ENCODE data around the gene TNIP1.

TNIP1 gene

DNA sequence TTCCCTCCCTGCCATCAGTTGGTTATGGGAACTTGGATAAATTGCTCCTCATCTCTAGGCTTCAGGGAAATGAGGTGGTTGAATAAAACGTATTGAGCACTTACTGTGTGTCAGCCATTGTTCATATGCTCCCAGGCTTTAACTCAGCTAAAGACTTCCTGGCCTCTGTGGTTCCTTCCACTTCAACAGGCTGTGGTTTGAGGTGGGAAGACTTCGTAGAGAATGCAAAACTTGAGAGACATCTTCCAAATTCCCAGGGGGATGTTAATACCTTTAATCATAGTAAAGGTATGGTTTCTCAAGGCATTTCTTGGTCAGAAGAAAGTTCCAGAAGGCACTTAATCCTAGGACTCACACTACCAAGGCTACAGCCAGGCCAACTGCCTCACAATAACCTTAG lies 62.0 kb downstream of the TNIP1 start:
- DNase-seq: no peak

GRCh38 chr5:151017897-151018296 lies 62.9 kb downstream of the TNIP1 start:
- no peak for DNase-seq

GRCh38 chr5:151016700-151017099 lies 64.1 kb downstream of the TNIP1 start:
- no peak for DNase-seq

DNA sequence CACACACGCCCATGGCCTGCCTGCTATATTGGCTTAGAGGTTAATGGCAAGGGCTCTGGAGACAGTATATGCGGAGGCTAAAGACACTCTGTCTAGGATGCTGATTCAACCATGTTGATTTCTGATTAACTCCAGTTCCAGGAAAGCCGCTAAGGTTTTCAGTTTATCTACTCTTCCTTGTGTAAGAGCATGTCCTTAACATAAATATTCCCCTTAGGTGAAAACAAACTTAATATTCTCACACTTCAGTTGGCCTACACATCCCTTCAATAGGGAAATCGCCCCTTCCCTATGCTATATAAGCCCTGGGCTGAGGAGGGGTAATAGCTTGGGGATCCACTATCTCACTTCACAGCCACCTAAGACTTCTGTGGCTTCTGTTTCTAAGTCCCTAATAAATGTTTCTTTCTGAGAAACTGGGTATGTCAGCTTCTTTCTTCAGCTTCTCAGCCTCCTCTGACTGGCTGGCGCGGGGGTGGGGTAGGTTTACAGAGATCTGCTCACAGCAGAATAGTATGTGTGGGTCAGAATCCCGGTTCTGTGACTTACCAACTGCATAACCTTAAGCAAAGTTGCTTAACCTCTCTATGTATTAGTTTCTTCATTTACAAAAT lies 64.8 kb downstream of the TNIP1 start:
- DNase-seq: no peak

- no peak for DNase-seq
Measured at GRCh38 chr5:151014680-151015343, 66.0 kb downstream of the TNIP1 start.

- no peak for DNase-seq
Measured at GRCh38 chr5:151012862-151013261, 68.0 kb downstream of the TNIP1 start.

DNA sequence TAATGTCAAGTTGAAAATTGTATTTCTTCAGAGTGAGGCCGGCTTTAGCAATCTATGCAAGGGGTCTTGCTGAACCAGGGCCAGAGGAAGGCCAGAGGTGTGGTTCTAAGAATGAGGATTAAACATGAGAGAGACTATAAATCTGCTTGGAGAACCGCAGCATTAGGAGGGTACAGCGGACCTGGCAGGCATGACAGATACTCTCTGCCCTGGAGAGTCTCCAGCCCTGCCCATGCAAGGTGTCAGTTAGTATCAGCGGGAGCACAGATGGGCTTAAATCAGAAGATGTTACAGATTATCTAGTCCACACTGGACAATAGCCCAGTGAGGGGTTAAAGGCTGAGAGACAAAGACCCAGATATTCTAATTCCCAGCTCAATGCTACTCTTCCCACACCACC lies 71.9 kb downstream of the TNIP1 start:
- DNase-seq: no peak

GRCh38 chr5:151008210-151008491 lies 72.7 kb downstream of the TNIP1 start:
- DNase-seq: no peak

GRCh38 chr5:151007430-151008209 lies 73.2 kb downstream of the TNIP1 start:
- DNase-seq: no peak

- no peak for DNase-seq
Measured at GRCh38 chr5:151006704-151007334, 74.0 kb downstream of the TNIP1 start.

DNA sequence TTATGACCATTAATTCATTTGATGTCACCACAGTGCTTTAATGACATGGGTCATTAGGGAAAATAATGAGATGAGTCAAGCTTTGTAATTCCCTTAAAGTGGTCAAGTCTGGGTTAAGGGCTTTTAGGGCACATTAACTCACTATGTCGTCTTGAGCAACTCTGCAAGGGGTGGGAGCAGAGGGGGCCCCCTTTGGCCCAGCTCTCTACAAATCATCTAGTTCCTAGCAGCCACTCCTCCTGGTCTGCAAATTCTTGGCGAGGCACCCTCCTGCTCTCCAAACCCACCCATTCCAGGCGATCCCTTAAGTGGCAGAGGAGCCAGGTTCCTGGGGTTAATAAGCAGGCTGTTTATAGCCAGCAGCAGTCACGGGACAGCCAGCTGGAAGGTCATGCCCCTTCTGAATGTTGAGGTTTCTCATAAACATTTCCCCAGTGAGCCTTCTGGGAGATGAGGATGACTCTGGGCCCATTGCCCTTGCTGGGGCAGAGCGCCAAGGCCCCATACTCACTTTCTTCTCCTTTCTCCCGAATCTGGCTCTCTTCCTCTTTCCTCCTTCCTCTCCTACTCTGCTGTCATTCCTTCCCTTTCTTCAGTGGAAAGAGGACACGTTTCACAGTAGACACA lies 74.8 kb downstream of the TNIP1 start:
- no peak for DNase-seq

DNA sequence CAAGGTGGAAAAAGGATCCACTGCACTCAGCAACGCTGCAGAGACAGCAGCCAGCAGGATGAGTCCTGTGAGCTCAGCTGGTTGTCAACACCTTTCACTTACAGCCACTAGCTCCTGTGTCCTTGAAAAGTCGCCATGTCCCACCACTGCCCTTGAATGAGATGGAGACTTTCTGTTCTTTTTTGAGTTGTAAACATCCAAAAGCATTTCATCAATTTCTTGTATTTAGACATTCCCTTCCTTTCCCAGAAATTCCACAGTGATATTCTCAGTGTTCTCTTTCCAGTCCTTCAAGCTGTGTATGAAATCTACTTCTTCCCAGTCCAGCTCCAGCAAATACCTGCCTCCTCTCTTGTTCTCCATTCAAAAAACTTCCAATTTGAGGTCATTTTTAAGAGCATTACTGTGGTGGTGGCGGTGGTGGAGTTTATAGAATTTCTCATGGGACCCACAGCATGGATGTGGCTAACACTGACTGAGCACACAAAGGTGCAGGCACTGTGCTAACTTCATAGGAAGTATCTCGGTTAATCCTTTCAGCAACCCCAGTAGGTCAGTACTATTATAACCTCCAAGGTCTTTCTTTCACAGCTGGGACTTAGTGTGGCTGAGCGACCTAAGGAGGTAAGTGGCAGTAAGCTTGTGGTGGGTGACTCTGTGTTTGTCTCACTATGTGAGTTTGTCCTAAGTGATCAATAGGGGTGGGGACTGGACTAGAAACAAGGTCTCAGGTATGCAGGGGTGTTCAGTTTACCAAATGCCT lies 75.5 kb downstream of the TNIP1 start:
- no peak for DNase-seq

DNA sequence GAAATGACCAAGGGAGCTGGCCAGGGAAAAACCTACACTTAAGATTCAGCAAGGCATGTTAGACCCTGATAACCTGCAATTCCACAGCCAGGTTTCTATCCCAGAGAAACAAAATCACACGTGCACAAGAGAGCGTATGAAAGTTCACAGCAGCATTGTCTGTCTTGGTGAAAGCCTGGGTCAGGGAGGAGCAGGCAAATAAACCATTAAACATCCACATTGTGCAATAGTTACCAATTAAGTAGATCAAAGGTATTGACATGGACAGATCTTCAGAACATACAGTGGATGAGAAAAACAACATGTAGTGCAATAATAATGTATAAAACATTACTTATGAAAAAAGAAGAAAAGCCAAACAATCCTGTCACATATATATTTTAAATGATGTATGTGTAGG lies 76.3 kb downstream of the TNIP1 start:
- DNase-seq: no peak

- no peak for DNase-seq
Measured at GRCh38 chr5:151003503-151003860, 77.4 kb downstream of the TNIP1 start.

DNA sequence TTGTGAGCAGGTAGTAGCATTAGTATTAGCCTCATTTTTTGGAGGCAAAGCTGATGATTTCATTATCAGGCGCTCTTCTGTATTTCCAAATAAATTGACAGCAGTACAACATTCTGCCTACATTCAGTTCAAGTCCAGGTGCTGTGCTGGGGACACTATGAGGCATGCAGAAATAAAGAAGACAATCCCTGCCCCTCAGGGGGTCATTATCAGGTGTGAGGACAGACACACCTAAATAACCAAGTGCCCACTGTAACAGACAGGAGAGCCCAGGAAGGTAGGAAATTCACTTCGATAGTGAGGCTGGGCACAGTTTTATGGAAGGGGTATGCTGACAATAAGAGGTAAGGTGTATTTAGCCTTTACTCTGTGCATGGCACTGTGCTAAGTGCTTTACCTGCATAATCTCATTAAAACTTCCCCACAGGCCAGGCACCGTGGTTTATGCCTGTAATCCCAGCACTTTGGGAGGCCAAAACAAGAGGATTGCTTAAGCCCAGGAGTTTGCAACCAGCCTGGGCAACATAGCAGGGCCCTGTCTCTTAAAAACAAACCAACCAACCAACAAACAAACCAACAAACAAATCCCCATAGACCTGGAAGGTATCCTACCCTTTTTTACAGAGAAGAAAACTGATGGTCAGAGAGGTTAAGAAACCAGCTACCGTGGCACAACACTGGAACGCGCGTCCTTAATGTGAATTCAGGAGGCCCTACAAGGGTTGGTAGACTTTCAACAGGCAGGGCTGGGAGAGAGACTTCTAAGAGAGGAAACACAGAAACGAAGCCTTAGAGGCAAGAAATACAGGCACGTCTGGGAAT lies 77.9 kb downstream of the TNIP1 start:
- DNase-seq: no peak

DNA sequence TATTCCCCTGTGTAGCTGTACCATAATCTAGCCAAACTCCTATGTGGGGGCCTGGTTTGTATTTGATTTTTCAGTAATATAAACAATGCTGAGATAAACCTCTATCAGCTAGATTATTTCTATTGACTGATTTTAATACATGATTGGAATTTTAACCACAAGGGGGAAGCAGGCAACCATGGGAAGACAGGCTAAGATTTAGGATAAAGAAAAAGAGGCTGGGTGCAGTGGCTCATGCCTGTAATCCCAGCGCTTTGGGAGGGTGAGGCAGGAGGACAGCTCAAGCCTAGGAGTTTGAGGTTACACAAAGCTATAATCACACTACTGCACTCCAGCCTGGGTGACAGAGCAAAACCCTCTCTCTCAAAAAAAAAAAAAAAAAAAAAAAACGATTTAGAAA lies 78.6 kb downstream of the TNIP1 start:
- no peak for DNase-seq

DNA sequence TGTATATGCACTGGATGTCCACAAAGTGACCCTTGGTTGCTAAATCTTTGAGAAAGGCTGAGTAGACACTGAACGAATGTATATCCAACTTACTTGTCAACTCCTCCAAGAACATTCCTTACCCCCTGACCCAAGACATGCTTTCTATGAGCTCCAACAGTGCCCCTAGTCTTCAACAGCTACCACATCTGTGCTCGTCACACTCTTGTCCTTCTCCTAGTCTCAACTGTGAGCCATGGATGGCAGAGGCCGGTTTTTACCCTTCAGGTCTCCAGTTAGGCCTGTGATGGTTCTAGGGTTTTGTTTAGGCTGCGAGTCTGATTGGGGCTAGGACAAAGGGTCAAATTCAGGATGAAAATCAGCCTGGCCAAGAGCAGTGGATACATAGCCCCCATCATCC lies 79.4 kb downstream of the TNIP1 start:
- no peak for DNase-seq

DNA sequence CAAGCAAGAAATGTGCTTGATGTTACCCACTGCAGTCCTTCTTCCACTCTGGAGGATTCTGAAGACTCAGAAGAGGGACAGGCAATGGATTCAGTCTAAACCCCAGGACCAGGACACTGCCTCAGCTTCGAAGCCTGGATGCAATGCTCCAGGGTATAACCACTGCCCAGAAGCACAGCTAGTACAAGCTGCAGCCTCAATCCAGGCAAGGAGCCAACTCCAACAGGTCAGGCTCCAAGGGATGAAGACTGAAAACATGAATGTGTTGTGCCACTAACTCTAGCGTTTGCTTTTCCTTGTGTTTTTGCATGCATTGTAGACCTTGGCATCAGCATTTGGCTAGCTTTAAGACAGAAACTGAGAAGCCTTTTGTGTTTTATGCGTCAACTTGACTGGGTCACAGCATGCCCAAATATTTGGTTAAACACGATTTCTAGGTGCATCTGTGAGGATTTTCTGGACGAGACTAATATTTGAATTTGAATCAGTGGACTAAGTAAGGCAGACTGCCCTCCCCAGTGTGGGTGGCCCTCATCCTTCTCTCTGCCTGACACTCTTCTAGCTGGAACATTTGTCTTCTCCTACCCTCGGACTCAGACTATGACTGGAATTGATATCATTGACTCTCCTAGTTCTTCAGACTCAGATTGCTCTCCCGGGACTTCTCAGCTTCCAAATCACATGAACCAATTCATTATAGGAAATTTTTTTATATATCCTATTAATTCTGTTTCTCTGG lies 81.0 kb downstream of the TNIP1 start:
- no peak for DNase-seq

- DNase-seq: no peak
Measured at GRCh38 chr5:150993826-150994412, 86.9 kb downstream of the TNIP1 start.

DNA sequence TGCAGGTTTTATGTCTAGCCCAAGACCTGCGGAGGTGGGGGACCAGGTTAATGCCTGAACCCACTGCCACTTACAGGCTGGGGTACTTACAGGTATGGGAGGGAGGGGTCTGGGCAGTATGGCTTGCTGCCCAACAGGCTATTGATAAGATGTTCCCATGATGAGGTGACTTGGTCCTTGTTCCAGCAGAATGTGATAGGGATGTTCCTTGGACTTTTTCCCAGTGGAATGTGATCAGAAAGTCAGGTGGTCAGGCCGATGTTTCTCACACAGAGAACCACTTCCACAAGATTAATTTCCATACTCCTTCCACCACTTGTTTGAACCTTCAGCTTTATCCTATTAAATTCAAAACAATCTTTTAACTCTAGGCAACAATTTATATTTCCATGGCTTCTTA lies 87.4 kb downstream of the TNIP1 start:
- no peak for DNase-seq

- no peak for DNase-seq
Measured at GRCh38 chr5:150992705-150993104, 88.1 kb downstream of the TNIP1 start.

Data from NCI-H1048 (cell line).